Keratinocyte (primary cell): Measurements from ENCODE around the gene ADARB2. TPM values are rescaled to one million over a fixed set of nuclear protein-coding genes. Genes with fewer than 3 reads are reported as not detected.

ENCODE experiments used
- DNase-seq: peaks from one replicate; pipeline ENCODE4 v3.0.0-alpha.2; 2011; ENCODE audit warnings: low read depth, missing footprints, low spot score
- FAIRE-seq: peaks from 2 replicates; lab custom pipeline; 2011; peaks lifted over from hg19 to GRCh38; lab: Jason Lieb, UNC
- H2AFZ ChIP-seq: 2 replicates; pipeline ENCODE4 v1.6.0; 2012; ENCODE audit warnings: low read length, control low read depth, inconsistent platforms; ENCODE audit not compliant: control insufficient read depth
- H3K27ac ChIP-seq: 2 replicates; pipeline ENCODE4 v1.5.1; 2011; ENCODE audit warnings: low read length; ENCODE audit not compliant: control insufficient read depth, insufficient read depth
- H3K27me3 ChIP-seq: 3 replicates; pipeline ENCODE4 v1.6.0; 2011; ENCODE audit warnings: low read length; ENCODE audit not compliant: control insufficient read depth, insufficient read depth; ENCODE audit errors: extremely low read depth
- H3K36me3 ChIP-seq, 2 experiments: 2 replicates in 1 of 2; 3 replicates in 1 of 2; pipeline ENCODE4 v1.5.1; 2011; ENCODE audit warnings: low read length in 2 of 2, mild to moderate bottlenecking in 1 of 2; ENCODE audit not compliant: control insufficient read depth in 2 of 2, insufficient read depth in 2 of 2; ENCODE audit errors: extremely low read depth in 1 of 2
- H3K4me1 ChIP-seq: 3 replicates; pipeline ENCODE4 v1.5.1; 2011; ENCODE audit warnings: low read length; ENCODE audit not compliant: control insufficient read depth, insufficient read depth; ENCODE audit errors: extremely low read depth
- H3K4me2 ChIP-seq: 3 replicates; pipeline ENCODE4 v1.6.0; 2011; ENCODE audit warnings: low read depth, low read length; ENCODE audit not compliant: control insufficient read depth, insufficient read depth; ENCODE audit errors: extremely low read depth
- H3K4me3 ChIP-seq, 3 experiments: fragments of 200-600 bp in 1 of 3; sonication (generic) in 1 of 3; 2 replicates in 2 of 3; 3 replicates in 1 of 3; pipeline ENCODE4 v1.5.1; 2011 to 2016; ENCODE audit warnings: low read length in 3 of 3, mild to moderate bottlenecking in 3 of 3, control low read depth in 2 of 3, inconsistent platforms in 1 of 3, low read depth in 1 of 3, mixed read lengths in 1 of 3, mixed run types in 1 of 3, moderate library complexity in 1 of 3; ENCODE audit not compliant: control insufficient read depth in 2 of 3, insufficient read depth in 2 of 3; ENCODE audit errors: extremely low read depth in 1 of 3
- H3K79me2 ChIP-seq: 2 replicates; pipeline ENCODE4 v1.6.0; 2012; ENCODE audit warnings: low read length; ENCODE audit not compliant: control insufficient read depth, insufficient read depth
- H3K9ac ChIP-seq: 3 replicates; pipeline ENCODE4 v1.6.0; 2011; ENCODE audit warnings: low read length; ENCODE audit not compliant: control insufficient read depth, insufficient read depth; ENCODE audit errors: extremely low read depth
- H3K9me1 ChIP-seq: 3 replicates; pipeline ENCODE4 v1.6.0; 2011; ENCODE audit warnings: low read length; ENCODE audit not compliant: control insufficient read depth, insufficient read depth; ENCODE audit errors: extremely low read depth
- H3K9me3 ChIP-seq: 2 replicates; pipeline ENCODE4 v1.5.1; 2012; ENCODE audit warnings: low read depth, low read length; ENCODE audit not compliant: control insufficient read depth
- H4K20me1 ChIP-seq: 3 replicates; pipeline ENCODE4 v1.6.0; 2011; ENCODE audit warnings: low read length; ENCODE audit not compliant: control insufficient read depth, insufficient read depth; ENCODE audit errors: extremely low read depth
- EZH2 ChIP-seq: IDR thresholded peaks from one replicate; pipeline ENCODE4 v1.6.1; 2012; ENCODE audit warnings: inconsistent platforms, mild to moderate bottlenecking, low read length, moderate library complexity
- dilution Hi-C: fragments of 300-500 bp; cut with MboI; formaldehyde crosslinking; loops from one replicate; pipeline ENCODE4 v1.7.0; 2020; ENCODE audit warnings: low sequenced_read_pairs; ENCODE audit not compliant: extremely low pct_ligation_motif_present
- polyA plus RNA-seq, 5 experiments: library from polyadenylated mRNA; depleted of rRNA in 3 of 5; stranded (reverse) in 3 of 5; stranded (forward) in 1 of 5; unstranded in 1 of 5; fragments of >200 nt; gene quantifications; 1 replicate in 1 of 5; 2 replicates in 3 of 5; 3 replicates in 1 of 5; pipeline versions ENCODE4 v1.2.1 to v1.2.3, GENCODE V29; 2011 to 2012; ENCODE audit warnings: missing spikeins in 2 of 5, low read depth in 1 of 5, low replicate concordance in 1 of 5
- TF ChIP-seq, protein P1 (sequence below), 3 experiments: IDR thresholded peaks in 1 of 3; conservative IDR thresholded peaks in 1 of 3; optimal IDR thresholded peaks in 1 of 3; 2 replicates in 2 of 3; 3 replicates in 1 of 3; pipeline versions ENCODE3 to v1.5.1; 2011; ENCODE audit warnings: low read length in 3 of 3, mild to moderate bottlenecking in 3 of 3, moderate library complexity in 2 of 3, control low read depth in 1 of 3, inconsistent platforms in 1 of 3; ENCODE audit not compliant: insufficient read depth in 2 of 3; ENCODE audit errors: extremely low read depth in 1 of 3

The ADARB2 gene
- polyA plus RNA-seq, 1 donor (not counting 4 experiments of a cell fraction or from before 2014, with no cell fraction given), result not detected

DNA sequence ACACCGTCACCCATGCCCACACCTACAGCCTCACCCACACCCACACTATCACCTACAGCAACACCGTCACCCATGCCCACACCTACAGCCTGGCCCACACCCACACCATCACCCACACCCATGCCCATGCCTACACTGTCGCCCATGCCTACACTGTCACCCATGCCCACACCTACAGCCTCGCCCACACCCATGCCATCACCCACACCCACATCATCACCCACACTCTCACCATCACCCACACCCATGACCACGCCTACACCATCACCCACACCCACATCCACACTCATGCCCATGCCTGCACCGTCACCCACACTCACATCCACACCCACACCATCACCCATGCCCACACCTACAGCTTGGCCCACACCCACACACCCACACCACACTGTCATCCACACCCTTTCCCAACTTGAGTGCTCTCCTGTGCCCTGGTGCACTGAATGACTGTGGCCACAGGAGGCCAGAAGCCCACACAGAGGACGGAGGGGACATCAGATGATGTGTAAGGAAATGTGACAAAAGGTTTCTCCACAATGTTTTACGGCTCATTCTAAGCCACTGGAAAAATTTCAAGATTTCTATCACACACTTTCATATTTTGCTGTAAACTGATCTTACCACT, 527.9 kb downstream of the ADARB2 start:
- Histone ChIP-seq H3K9me1 (no peaks in the 10 kb centered on the region), H3K4me1 (no peaks in the 10 kb centered on the region), H3K9me3 (peaks cover 11% of the 10 kb centered on the region), H2AFZ (no peak overlapping the region), H3K9ac (no peak overlapping the region), H3K27ac (no peak overlapping the region), H3K36me3 (no peaks in the 10 kb centered on the region), H3K4me3 (no peak overlapping the region), H4K20me1 (no peaks in the 10 kb centered on the region), H3K27me3 (no peaks in the 10 kb centered on the region), H3K4me2 (no peak overlapping the region), H3K79me2 (no peaks in the 10 kb centered on the region)
- FAIRE-seq, result no peak
- dilution Hi-C loops, result no loop called here
- TF ChIP-seq EZH2, result no peak
- TF ChIP-seq, protein P1, sequence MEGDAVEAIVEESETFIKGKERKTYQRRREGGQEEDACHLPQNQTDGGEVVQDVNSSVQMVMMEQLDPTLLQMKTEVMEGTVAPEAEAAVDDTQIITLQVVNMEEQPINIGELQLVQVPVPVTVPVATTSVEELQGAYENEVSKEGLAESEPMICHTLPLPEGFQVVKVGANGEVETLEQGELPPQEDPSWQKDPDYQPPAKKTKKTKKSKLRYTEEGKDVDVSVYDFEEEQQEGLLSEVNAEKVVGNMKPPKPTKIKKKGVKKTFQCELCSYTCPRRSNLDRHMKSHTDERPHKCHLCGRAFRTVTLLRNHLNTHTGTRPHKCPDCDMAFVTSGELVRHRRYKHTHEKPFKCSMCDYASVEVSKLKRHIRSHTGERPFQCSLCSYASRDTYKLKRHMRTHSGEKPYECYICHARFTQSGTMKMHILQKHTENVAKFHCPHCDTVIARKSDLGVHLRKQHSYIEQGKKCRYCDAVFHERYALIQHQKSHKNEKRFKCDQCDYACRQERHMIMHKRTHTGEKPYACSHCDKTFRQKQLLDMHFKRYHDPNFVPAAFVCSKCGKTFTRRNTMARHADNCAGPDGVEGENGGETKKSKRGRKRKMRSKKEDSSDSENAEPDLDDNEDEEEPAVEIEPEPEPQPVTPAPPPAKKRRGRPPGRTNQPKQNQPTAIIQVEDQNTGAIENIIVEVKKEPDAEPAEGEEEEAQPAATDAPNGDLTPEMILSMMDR (optimal IDR thresholded peaks at IDR 0.05 in 1 of 3, IDR thresholded peaks at IDR 0.05 in 1 of 3, conservative IDR thresholded peaks at IDR 0.05 in 1 of 3; ENCODE audit: extremely low read depth in 1 of 3, insufficient read depth in 2 of 3, low read length in 3 of 3), result no peak
- DNase-seq, result no peak

DNA sequence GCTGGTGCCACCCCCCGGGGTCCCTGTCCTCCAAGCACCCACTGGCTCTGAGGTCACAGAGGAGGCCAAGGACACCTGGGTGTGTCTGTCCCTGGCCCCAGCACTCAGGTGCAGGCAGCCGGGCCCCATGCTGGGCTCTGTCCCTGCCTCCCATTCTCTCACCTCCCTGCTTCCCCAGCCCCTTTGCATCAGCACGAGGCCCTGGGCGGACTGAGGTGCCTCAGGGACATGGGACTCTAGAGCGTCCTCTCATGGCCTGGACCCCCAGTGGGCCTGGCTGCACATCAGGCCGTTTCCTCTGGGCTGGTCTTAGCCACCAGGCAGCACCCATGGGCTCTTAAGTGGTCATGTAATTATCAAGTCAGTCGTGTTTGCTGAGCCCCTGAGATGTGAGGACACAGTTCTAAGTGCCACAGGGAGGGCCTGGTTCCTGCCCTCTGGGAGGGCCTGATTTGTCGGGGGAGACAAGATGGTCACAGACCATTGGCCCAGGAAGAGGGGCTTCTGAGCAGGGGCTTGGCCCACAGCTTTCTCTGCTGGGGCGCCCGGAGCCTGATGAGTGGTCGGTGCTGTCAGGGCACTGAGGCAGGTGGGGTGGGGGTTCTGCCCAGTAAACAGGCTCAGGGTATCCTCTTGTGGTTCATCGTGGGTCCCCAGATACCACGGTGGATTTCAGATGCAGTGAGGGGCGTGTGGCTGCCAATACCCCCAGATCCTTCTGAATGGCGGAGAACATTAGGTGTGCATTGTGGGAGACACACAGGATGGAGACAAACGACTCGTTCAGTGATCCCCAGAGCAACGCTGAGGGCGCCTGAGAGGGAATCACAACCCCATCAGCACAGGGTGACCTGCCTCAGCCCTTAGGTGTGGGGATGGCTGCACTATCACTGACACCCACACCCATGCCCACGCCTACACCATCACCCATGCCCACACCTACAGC, 528.7 kb downstream of the ADARB2 start:
- dilution Hi-C loops, result no loop called here
- H3K79me2 ChIP-seq, result no peaks in the 10 kb centered on the region
- no peak overlapping the region for H3K4me2 ChIP-seq
- DNase-seq, result no peak
- H3K27me3 ChIP-seq, result no peaks in the 10 kb centered on the region
- no peaks in the 10 kb centered on the region for H3K36me3 ChIP-seq
- H3K27ac ChIP-seq, result no peak overlapping the region
- peaks cover 8% of the 10 kb centered on the region for H3K9me3 ChIP-seq
- no peak for FAIRE-seq
- H3K9ac ChIP-seq, result no peak overlapping the region
- no peaks in the 10 kb centered on the region for H3K4me1 ChIP-seq
- no peaks in the 10 kb centered on the region for H4K20me1 ChIP-seq
- no peaks in the 10 kb centered on the region for H3K9me1 ChIP-seq
- TF ChIP-seq EZH2, result no peak
- TF ChIP-seq, protein P1 (optimal IDR thresholded peaks at IDR 0.05 in 1 of 3, IDR thresholded peaks at IDR 0.05 in 1 of 3, conservative IDR thresholded peaks at IDR 0.05 in 1 of 3; ENCODE audit: extremely low read depth in 1 of 3, insufficient read depth in 2 of 3, low read length in 3 of 3), result no peak
- H2AFZ ChIP-seq, result no peak overlapping the region
- H3K4me3 ChIP-seq, result no peak overlapping the region
